ENCODE data around the gene HNRNPU. TPM values are rescaled to one million over a fixed set of nuclear protein-coding genes. Genes with fewer than 3 reads are reported as not detected.
A peak's percentile ranks its signal among the peaks of the same experiment; 100 is the strongest.

The HNRNPU gene
- total and polyA plus RNA-seq, 2 of the 13 experiments (the other 11 are each of a cell fraction or from before 2014, with no cell fraction given) = 101 to 508 TPM

DNA sequence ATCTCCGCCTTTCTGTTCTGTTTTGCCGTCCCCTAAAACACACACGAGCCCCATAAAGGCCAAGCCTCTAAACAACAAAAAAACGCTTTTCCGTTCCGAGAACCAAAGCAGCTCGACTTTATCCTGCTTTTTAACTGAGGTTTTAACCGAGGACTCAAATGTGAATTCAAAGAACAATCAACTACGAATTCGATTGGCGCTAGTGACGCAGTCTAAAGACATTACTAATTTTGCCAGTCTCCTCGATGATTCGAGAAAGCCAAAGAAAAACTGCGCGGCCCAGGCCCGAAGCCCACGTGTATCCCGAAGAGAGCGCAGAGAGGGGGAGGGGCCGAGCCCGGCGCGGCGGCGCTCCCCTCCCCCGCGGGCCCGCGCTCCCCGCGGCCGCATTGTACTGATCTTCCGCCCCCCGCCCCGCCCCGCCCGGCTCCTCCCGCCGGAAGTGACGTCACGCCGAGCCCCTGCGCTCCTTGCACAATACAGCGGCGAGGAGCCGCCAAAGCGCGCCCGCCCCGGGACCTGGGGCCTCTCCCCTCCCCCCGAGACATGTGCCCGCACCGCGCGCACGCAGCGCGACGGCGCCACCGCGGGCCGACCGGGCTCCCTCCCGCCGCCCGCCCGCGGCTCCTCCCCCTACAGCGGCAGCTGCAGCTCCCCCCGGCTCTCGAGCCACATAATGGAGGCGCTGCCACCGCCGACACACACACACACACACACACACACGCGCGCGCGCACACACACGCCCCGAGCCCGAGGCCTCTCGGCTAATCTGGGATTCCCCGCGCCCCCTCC is 1.4 kb downstream of the HNRNPU start (continued):
- TF ChIP-seq, protein P1, sequence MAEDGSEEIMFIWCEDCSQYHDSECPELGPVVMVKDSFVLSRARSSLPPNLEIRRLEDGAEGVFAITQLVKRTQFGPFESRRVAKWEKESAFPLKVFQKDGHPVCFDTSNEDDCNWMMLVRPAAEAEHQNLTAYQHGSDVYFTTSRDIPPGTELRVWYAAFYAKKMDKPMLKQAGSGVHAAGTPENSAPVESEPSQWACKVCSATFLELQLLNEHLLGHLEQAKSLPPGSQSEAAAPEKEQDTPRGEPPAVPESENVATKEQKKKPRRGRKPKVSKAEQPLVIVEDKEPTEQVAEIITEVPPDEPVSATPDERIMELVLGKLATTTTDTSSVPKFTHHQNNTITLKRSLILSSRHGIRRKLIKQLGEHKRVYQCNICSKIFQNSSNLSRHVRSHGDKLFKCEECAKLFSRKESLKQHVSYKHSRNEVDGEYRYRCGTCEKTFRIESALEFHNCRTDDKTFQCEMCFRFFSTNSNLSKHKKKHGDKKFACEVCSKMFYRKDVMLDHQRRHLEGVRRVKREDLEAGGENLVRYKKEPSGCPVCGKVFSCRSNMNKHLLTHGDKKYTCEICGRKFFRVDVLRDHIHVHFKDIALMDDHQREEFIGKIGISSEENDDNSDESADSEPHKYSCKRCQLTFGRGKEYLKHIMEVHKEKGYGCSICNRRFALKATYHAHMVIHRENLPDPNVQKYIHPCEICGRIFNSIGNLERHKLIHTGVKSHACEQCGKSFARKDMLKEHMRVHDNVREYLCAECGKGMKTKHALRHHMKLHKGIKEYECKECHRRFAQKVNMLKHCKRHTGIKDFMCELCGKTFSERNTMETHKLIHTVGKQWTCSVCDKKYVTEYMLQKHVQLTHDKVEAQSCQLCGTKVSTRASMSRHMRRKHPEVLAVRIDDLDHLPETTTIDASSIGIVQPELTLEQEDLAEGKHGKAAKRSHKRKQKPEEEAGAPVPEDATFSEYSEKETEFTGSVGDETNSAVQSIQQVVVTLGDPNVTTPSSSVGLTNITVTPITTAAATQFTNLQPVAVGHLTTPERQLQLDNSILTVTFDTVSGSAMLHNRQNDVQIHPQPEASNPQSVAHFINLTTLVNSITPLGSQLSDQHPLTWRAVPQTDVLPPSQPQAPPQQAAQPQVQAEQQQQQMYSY (CRISPR knock-in tag; IDR thresholded peaks at IDR 0.05) = no peak; the same call in 1 of the 2 replicates
- TF ChIP-seq PHF21A (CRISPR knock-in tag; IDR thresholded peaks at IDR 0.05) = no peak
- TF ChIP-seq, protein P2, sequence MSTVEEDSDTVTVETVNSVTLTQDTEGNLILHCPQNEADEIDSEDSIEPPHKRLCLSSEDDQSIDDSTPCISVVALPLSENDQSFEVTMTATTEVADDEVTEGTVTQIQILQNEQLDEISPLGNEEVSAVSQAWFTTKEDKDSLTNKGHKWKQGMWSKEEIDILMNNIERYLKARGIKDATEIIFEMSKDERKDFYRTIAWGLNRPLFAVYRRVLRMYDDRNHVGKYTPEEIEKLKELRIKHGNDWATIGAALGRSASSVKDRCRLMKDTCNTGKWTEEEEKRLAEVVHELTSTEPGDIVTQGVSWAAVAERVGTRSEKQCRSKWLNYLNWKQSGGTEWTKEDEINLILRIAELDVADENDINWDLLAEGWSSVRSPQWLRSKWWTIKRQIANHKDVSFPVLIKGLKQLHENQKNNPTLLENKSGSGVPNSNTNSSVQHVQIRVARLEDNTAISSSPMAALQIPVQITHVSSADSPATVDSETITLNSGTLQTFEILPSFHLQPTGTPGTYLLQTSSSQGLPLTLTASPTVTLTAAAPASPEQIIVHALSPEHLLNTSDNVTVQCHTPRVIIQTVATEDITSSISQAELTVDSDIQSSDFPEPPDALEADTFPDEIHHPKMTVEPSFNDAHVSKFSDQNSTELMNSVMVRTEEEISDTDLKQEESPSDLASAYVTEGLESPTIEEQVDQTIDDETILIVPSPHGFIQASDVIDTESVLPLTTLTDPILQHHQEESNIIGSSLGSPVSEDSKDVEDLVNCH (CRISPR knock-in tag; IDR thresholded peaks at IDR 0.05) = no peak
- 0 out of 2 replicates have a peak, but pooled peaks have one; percentile 21 for TF ChIP-seq ZKSCAN8 (CRISPR knock-in tag; IDR thresholded peaks at IDR 0.05; ENCODE audit: borderline replicate concordance)
- no peak for TF ChIP-seq ZNF430 (CRISPR knock-in tag; IDR thresholded peaks at IDR 0.05)
- TF ChIP-seq SP140L (CRISPR knock-in tag; IDR thresholded peaks at IDR 0.05; ENCODE audit: borderline replicate concordance) = no peak
- TF ChIP-seq NRL (CRISPR knock-in tag; IDR thresholded peaks at IDR 0.05; ENCODE audit: borderline replicate concordance) = no peak
- TF ChIP-seq SIX4 (CRISPR knock-in tag; IDR thresholded peaks at IDR 0.05) = no peak
- TF ChIP-seq, protein P3, sequence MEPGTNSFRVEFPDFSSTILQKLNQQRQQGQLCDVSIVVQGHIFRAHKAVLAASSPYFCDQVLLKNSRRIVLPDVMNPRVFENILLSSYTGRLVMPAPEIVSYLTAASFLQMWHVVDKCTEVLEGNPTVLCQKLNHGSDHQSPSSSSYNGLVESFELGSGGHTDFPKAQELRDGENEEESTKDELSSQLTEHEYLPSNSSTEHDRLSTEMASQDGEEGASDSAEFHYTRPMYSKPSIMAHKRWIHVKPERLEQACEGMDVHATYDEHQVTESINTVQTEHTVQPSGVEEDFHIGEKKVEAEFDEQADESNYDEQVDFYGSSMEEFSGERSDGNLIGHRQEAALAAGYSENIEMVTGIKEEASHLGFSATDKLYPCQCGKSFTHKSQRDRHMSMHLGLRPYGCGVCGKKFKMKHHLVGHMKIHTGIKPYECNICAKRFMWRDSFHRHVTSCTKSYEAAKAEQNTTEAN (CRISPR knock-in tag; conservative IDR thresholded peaks at IDR 0.05) = peak; percentile 36; the same call in 1 of the 2 replicates
- TF ChIP-seq, protein P4, sequence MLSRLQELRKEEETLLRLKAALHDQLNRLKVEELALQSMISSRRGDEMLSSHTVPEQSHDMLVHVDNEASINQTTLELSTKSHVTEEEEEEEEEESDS (CRISPR knock-in tag; IDR thresholded peaks at IDR 0.05; ENCODE audit: borderline replicate concordance) = no peak
- TF ChIP-seq HDAC1 (CRISPR knock-in tag; IDR thresholded peaks at IDR 0.05) = peak; percentile 82
- no peak for TF ChIP-seq ZNF10 (CRISPR knock-in tag; IDR thresholded peaks at IDR 0.05; ENCODE audit: borderline replicate concordance, low read depth)
- no peak for TF ChIP-seq ZNF354B (CRISPR knock-in tag; IDR thresholded peaks at IDR 0.05)
- TF ChIP-seq, protein P5, sequence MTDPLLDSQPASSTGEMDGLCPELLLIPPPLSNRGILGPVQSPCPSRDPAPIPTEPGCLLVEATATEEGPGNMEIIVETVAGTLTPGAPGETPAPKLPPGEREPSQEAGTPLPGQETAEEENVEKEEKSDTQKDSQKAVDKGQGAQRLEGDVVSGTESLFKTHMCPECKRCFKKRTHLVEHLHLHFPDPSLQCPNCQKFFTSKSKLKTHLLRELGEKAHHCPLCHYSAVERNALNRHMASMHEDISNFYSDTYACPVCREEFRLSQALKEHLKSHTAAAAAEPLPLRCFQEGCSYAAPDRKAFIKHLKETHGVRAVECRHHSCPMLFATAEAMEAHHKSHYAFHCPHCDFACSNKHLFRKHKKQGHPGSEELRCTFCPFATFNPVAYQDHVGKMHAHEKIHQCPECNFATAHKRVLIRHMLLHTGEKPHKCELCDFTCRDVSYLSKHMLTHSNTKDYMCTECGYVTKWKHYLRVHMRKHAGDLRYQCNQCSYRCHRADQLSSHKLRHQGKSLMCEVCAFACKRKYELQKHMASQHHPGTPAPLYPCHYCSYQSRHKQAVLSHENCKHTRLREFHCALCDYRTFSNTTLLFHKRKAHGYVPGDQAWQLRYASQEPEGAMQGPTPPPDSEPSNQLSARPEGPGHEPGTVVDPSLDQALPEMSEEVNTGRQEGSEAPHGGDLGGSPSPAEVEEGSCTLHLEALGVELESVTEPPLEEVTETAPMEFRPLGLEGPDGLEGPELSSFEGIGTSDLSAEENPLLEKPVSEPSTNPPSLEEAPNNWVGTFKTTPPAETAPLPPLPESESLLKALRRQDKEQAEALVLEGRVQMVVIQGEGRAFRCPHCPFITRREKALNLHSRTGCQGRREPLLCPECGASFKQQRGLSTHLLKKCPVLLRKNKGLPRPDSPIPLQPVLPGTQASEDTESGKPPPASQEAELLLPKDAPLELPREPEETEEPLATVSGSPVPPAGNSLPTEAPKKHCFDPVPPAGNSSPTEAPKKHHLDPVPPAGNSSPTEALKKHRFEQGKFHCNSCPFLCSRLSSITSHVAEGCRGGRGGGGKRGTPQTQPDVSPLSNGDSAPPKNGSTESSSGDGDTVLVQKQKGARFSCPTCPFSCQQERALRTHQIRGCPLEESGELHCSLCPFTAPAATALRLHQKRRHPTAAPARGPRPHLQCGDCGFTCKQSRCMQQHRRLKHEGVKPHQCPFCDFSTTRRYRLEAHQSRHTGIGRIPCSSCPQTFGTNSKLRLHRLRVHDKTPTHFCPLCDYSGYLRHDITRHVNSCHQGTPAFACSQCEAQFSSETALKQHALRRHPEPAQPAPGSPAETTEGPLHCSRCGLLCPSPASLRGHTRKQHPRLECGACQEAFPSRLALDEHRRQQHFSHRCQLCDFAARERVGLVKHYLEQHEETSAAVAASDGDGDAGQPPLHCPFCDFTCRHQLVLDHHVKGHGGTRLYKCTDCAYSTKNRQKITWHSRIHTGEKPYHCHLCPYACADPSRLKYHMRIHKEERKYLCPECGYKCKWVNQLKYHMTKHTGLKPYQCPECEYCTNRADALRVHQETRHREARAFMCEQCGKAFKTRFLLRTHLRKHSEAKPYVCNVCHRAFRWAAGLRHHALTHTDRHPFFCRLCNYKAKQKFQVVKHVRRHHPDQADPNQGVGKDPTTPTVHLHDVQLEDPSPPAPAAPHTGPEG (CRISPR knock-in tag; IDR thresholded peaks at IDR 0.05) = no peak; the same call in 1 of the 2 replicates
- TF ChIP-seq NFIC (IDR thresholded peaks at IDR 0.05; ENCODE audit: low read length) = no peak

All from HepG2 (cell line).